Measurements from ENCODE around the gene PLEKHO1.
"Not testable (repeated sequence)": the region's sequence is repeated elsewhere in the genome, so short reads cannot be mapped to it uniquely, and the experiment has no call there.

The PLEKHO1 gene

GRCh38 chr1:150207281-150207971 is 57.7 kb downstream of the PLEKHO1 start:
- H3K9ac ChIP-seq (ENCODE audit: low read depth, low read length), result no peak overlapping the region
- H3K27me3 ChIP-seq (ENCODE audit: control insufficient read depth, insufficient read depth, low read length), result no peaks in the 10 kb centered on the region
- H3K4me3 ChIP-seq (ENCODE audit: low read length), result no peak overlapping the region
- no peak overlapping the region for H3K4me2 ChIP-seq (ENCODE audit: low read length)
- no peaks in the 10 kb centered on the region for H3K36me3 ChIP-seq (ENCODE audit: insufficient read depth, low read length)
- no peaks in the 10 kb centered on the region for H3K4me1 ChIP-seq (ENCODE audit: control insufficient read depth, insufficient read depth, low read length)
- no peaks in the 10 kb centered on the region for H3K9me3 ChIP-seq (replicated peaks; ENCODE audit: low read length)

GRCh38 chr1:150208460-150208859 is 58.7 kb downstream of the PLEKHO1 start:
- H3K36me3 ChIP-seq (ENCODE audit: insufficient read depth, low read length); H3K9ac ChIP-seq (ENCODE audit: low read depth, low read length); H3K4me3 ChIP-seq (ENCODE audit: low read length); H3K27me3 ChIP-seq (ENCODE audit: control insufficient read depth, insufficient read depth, low read length); H3K4me2 ChIP-seq (ENCODE audit: low read length); H3K4me1 ChIP-seq (ENCODE audit: control insufficient read depth, insufficient read depth, low read length); H3K9me3 ChIP-seq (replicated peaks; ENCODE audit: low read length): not testable (repeated sequence)

All from skeletal muscle satellite cell (primary cell).